Measurements from ENCODE around the gene PRDX6. TPM values are rescaled to one million over a fixed set of nuclear protein-coding genes. Genes with fewer than 3 reads are reported as not detected.
A peak's percentile ranks its signal among the peaks of the same experiment; 100 is the strongest.
"Not testable (repeated sequence)": the region's sequence is repeated elsewhere in the genome, so short reads cannot be mapped to it uniquely, and the experiment has no call there.

Gene PRDX6
- polyA plus RNA-seq, 3 donors = 355 to 376 (median 375) TPM

- DNase-seq (ENCODE audit: low read depth in 3 of 3, low spot score in 2 of 3) = no peak
Observed at GRCh38 chr1:173495609-173496267, 18.6 kb downstream of the PRDX6 start.

- no peak for DNase-seq (ENCODE audit: low read depth in 3 of 3, low spot score in 2 of 3)
Observed at GRCh38 chr1:173496757-173497320, 19.7 kb downstream of the PRDX6 start.

- no peak for DNase-seq (ENCODE audit: low read depth in 3 of 3, low spot score in 2 of 3)
Observed at GRCh38 chr1:173499729-173500128, 22.6 kb downstream of the PRDX6 start.

- DNase-seq (ENCODE audit: low read depth in 3 of 3, low spot score in 2 of 3) = no peak
Observed at GRCh38 chr1:173502104-173502503, 25.0 kb downstream of the PRDX6 start.

- DNase-seq (ENCODE audit: low read depth in 3 of 3, low spot score in 2 of 3) = no peak
Observed at GRCh38 chr1:173503391-173503790, 26.3 kb downstream of the PRDX6 start.

- DNase-seq (ENCODE audit: low read depth in 3 of 3, low spot score in 2 of 3) = no peak
Observed at GRCh38 chr1:173504268-173504667, 27.1 kb downstream of the PRDX6 start.

GRCh38 chr1:173505391-173505790, 28.3 kb downstream of the PRDX6 start:
- DNase-seq (ENCODE audit: low read depth in 3 of 3, low spot score in 2 of 3) = no peak

- DNase-seq (ENCODE audit: low read depth in 3 of 3, low spot score in 2 of 3) = no peak
Observed at GRCh38 chr1:173506437-173506836, 29.3 kb downstream of the PRDX6 start.

- DNase-seq (ENCODE audit: low read depth in 3 of 3, low spot score in 2 of 3) = peak; percentile 57 to 82 (median 64)
Observed at GRCh38 chr1:173507205-173507846, 30.2 kb downstream of the PRDX6 start.

GRCh38 chr1:173507847-173508209, 30.7 kb downstream of the PRDX6 start:
- no peak for DNase-seq (ENCODE audit: low read depth in 3 of 3, low spot score in 2 of 3)

GRCh38 chr1:173508541-173508940, 31.4 kb downstream of the PRDX6 start:
- no peak for DNase-seq (ENCODE audit: low read depth in 3 of 3, low spot score in 2 of 3)

- no peak for DNase-seq (ENCODE audit: low read depth in 3 of 3, low spot score in 2 of 3)
Observed at GRCh38 chr1:173509797-173510196, 32.7 kb downstream of the PRDX6 start.

- not testable (repeated sequence) for DNase-seq (ENCODE audit: low read depth in 3 of 3, low spot score in 2 of 3)
Observed at GRCh38 chr1:173514503-173514902, 37.4 kb downstream of the PRDX6 start.

- DNase-seq (ENCODE audit: low read depth in 3 of 3, low spot score in 2 of 3) = no peak
Observed at GRCh38 chr1:173520799-173521198, 43.7 kb downstream of the PRDX6 start.

GRCh38 chr1:173523329-173523728, 46.2 kb downstream of the PRDX6 start:
- DNase-seq (ENCODE audit: low read depth in 3 of 3, low spot score in 2 of 3) = no peak

GRCh38 chr1:173525926-173526325, 48.8 kb downstream of the PRDX6 start:
- DNase-seq (ENCODE audit: low read depth in 3 of 3, low spot score in 2 of 3) = no peak

- no peak for DNase-seq (ENCODE audit: low read depth in 3 of 3, low spot score in 2 of 3)
Observed at GRCh38 chr1:173527151-173527826, 50.2 kb downstream of the PRDX6 start.

- DNase-seq (ENCODE audit: low read depth in 3 of 3, low spot score in 2 of 3) = no peak
Observed at GRCh38 chr1:173529106-173529505, 52.0 kb downstream of the PRDX6 start.

GRCh38 chr1:173530795-173531693, 53.9 kb downstream of the PRDX6 start:
- DNase-seq (ENCODE audit: low read depth in 3 of 3, low spot score in 2 of 3) = no peak

GRCh38 chr1:173532237-173532636, 55.1 kb downstream of the PRDX6 start:
- no peak for DNase-seq (ENCODE audit: low read depth in 3 of 3, low spot score in 2 of 3)

GRCh38 chr1:173536223-173536622, 59.1 kb downstream of the PRDX6 start:
- DNase-seq (ENCODE audit: low read depth in 3 of 3, low spot score in 2 of 3) = no peak
